AG04449 (cell line): Measurements from ENCODE around the gene TGM6.

Experiments used
- CTCF ChIA-PET: fragments of 350-600 bp; formaldehyde crosslinking; extraction: SDS; loops from one replicate; lab custom pipeline; 2021; ENCODE audit warnings: antibody characterized with exemption; lab: Yijun Ruan, JAX
- POLR2A ChIA-PET: fragments of 400-600, 350-600 bp; formaldehyde crosslinking; extraction: SDS; loops from one replicate; lab custom pipeline; 2020; ENCODE audit warnings: antibody characterized with exemption, inconsistent platforms; lab: Yijun Ruan, JAX
- DNase-seq: peaks from one replicate; pipeline ENCODE4 v3.0.0-alpha.2; 2010; ENCODE audit warnings: low read depth, low spot score
- H3K4me3 ChIP-seq: 2 replicates; pipeline ENCODE4 v1.5.1; 2011; ENCODE audit warnings: low read depth, mild to moderate bottlenecking, control low read depth, low read length
- CTCF ChIP-seq: IDR thresholded peaks from one replicate; pipeline ENCODE4 v1.5.1; 2011; ENCODE audit warnings: mild to moderate bottlenecking, moderate library complexity, low read length, control low read depth, inconsistent platforms; ENCODE audit not compliant: insufficient read depth; ENCODE audit errors: missing control alignments

TGM6 gene

GRCh38 chr20:2429051-2429450 lies 48.4 kb downstream of the TGM6 start:
- no peak for TF ChIP-seq CTCF
- H3K4me3 ChIP-seq: no peak overlapping the region
- CTCF ChIA-PET: interaction anchor here (1.4 to 1.5 kb wide), 2 partner anchors 26 to 220 kb away, joined by 4 to 5 read pairs; no protein-coding TSS in a partner anchor
- POLR2A ChIA-PET: no interaction called here
- DNase-seq: no peak

GRCh38 chr20:2430538-2430937 lies 49.8 kb downstream of the TGM6 start:
- TF ChIP-seq CTCF: no peak
- ChIA-PET POLR2A (no interaction called here), CTCF (interaction anchor here (0.7 kb wide), 1 partner anchor 223 kb away, joined by 4 read pairs; no protein-coding TSS in a partner anchor)
- H3K4me3 ChIP-seq: no peak overlapping the region
- no peak for DNase-seq

- ChIA-PET POLR2A (no interaction called here), CTCF (no interaction called here)
- TF ChIP-seq CTCF: no peak
- no peak overlapping the region for H3K4me3 ChIP-seq
- DNase-seq: no peak
Measured at GRCh38 chr20:2431185-2431584, 50.5 kb downstream of the TGM6 start.

- DNase-seq: no peak
- no peak overlapping the region for H3K4me3 ChIP-seq
- TF ChIP-seq CTCF: no peak
- ChIA-PET POLR2A (no interaction called here), CTCF (interaction anchor here (0.9 to 3.4 kb wide), 6 partner anchors 8 to 239 kb away, joined by 3 to 21 read pairs (median 5); no protein-coding TSS in a partner anchor)
Measured at GRCh38 chr20:2446845-2447244, 66.1 kb downstream of the TGM6 start.

- POLR2A ChIA-PET: no interaction called here
- no peak for DNase-seq
- H3K4me3 ChIP-seq: no peak overlapping the region
- CTCF ChIA-PET: interaction anchor here (4.5 to 5.0 kb wide), 2 partner anchors 13 to 240 kb away, joined by 37 to 191 read pairs; no protein-coding TSS in a partner anchor
- TF ChIP-seq CTCF: no peak
Measured at GRCh38 chr20:2449386-2449785, 68.7 kb downstream of the TGM6 start.

- POLR2A ChIA-PET: no interaction called here
- H3K4me3 ChIP-seq: no peak overlapping the region
- CTCF ChIA-PET: interaction anchor here (0.6 to 5.0 kb wide), 31 partner anchors 9 to 745 kb away, joined by 3 to 191 read pairs (median 4); partner anchors contain the start of gene SNRPB
- TF ChIP-seq CTCF: no peak
- no peak for DNase-seq
Measured at GRCh38 chr20:2451422-2451821, 70.7 kb downstream of the TGM6 start.
